HG03439 (cell line): ENCODE measurements around the gene KLHL29.
"Not testable (repeated sequence)": the region's sequence is repeated elsewhere in the genome, so short reads cannot be mapped to it uniquely, and the experiment has no call there.

Experiments used
- ATAC-seq: cut with Tn5 transposase; IDR thresholded peaks from one replicate; pipeline ENCODE4 v1.9.1; 2021; ENCODE audit warnings: mild to moderate bottlenecking, moderate library complexity; ENCODE audit not compliant: unreplicated experiment

The KLHL29 gene

DNA sequence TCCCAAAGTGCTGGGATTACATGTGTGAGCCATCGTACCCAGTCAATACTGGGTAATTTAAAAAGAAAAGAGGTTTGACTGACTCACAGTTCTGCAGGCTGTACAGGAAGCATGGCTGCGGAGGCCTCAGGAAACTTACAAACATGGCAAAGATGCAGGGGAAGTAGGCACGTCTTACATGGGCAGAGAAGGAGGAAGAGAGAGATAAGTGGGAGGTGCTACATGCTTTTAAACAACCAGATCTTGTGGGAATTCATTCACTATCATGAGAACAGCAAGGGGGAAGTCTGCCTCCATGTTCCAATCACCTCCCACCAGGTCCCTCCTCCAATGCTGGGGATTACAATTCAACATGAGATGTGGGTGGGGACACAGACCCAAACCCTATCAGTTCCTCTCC is 349.4 kb downstream of the KLHL29 start:
- no peak for ATAC-seq

DNA sequence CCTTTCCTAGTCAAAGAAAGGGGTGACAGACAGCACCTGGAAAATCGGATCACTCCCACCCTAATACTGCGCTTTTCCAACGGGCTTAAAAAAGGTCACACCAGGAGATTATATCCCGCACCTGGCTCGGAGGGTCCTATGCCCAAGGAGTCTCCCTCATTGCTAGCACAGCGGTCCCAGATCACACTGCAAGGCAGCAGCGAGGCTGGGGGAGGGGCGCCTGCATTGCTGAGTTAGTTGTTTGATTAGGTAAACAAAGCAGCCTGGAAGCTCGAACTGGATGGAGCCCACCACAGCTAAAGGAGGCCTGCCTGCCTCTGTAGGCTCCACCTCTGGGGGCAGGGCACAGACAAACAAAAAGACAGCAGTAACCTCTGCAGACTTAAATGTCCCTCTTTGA is 351.8 kb downstream of the KLHL29 start:
- not testable (repeated sequence) for ATAC-seq

DNA sequence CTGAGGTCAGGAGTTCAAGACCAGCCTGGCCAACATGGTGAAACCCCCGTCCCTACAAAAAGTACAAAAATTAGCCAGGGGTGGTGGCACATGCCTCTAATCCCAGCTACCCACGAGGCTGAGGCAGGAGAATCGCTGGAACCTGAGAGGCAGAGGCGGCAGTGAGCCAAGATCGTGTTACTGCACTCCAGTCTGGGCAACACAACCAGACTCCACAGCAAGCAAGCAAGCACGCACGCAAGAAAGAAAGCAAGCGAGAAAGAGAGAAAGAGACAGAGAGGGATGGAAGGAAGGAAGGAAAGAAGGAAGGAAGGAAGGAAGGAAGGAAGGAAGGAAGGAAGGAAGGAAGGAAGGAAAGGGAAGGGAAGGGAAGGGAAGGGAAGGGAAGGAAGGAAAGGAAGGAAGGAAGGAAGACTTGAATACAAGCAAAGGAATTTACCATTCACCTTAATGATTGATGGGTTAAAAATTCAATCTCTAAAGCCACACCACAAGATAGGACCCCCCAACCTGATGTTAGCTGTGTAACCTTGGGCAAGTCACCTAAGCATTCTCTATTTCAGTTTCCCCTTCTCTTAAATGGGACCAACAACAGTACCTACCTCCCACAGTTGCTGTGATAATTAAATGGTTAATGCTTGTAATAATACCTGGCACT is 360.2 kb downstream of the KLHL29 start:
- no peak for ATAC-seq

DNA sequence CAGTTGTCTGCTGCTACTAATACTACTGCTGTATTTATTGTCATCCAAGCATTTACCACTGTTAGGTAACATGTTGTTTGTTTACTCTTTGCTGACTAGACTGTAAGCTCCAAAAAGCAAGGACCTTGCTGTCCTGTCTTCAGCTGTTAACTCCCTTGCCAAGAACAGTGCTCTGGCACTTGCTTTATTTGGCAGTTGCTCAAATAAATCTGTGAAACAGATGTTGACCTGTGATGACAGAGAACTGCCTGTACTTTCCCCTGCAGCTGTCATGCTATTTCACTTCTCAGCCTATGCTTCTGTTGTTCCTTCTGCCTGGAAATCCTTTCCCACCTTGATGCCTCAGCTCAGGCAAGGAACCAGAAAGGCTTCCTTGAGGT is 360.7 kb downstream of the KLHL29 start:
- ATAC-seq, result no peak

DNA sequence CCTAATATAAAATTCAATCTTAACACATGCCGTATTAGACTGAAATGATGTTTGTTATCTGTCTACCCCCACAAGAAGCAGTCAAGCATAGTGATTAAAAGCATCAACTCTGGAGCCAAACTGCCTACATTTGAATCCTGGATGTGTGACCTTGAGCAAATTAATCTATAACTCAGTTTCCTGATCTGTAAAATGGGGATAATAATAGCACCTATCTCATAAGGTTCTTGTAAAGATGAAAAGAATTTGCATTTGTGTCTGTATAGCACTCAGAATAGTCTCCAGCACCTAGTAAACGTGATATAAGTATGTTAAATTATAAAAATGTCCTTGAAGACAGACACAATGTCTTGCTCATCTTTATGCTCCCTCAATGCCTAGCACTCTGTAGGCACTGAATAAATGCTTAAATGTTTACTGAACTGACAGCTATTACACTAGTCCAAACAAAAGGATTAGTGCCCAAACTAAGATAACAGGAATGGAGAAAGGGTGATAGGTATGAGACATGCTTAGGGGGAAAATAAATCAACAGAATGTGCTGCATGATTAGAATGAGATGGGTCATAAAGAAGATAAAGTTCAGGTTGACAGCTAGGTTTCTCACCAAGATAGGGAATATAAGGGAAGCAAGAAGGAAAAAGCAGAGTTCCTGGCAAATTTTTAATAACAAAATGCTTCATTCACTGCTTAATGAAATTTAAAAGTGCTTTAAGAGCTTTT is 361.3 kb downstream of the KLHL29 start:
- no peak for ATAC-seq

DNA sequence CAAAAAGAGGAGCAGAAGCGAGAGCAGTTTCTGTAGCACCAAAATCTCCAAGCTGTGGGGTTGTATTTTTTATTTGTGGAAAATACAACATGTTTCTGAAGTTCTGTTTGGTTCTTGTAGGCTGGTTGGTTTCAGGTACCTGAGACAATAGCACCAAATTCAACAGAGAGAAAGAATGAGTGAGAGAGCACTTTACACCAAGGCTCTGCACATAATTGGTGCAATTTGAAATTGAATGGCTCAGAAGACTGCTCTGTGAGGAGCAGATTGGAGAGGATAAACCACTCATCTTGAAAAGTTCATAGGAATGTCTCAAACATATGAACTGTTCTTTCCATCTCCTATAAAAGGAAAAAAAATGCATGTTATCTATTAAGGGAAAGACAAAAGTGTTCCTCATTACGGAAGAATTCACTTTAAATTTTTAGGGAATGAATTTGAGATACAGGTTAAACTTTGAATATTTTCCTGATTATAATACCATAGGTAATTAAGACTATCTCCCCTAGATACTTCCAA is 366.8 kb downstream of the KLHL29 start:
- ATAC-seq, result no peak

DNA sequence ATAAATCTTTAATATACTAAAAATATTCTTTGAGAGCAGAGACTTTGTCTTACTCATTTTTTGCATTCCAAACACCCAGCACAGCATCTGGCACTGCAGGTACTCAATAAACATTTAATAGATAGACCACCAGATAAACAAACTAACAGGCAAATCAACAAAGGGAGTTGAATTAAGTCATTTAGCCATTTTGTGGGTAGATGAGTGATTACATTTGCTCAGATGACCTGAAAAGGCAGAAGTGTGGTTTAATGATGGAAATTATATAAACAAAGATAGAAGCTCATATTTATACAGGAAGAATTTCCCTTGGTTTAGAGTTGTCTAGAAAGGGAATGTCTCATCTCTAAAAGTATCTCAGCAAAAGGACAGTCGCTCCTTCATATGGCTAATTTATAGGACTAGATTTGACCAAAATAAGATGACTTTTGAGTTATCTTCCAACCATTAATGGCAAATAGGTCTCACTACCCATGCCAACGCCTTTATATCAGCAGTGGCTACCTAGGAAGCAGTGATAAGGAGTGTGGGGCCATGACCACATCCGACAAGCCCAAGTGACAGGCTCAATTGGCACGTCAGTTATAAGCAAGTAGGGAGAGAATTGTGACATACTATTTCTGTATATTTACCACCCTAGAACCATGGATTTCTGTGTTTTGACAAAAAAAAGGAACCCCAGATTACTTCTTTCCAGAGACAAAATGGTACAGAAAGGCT is 368.5 kb downstream of the KLHL29 start:
- no peak for ATAC-seq

DNA sequence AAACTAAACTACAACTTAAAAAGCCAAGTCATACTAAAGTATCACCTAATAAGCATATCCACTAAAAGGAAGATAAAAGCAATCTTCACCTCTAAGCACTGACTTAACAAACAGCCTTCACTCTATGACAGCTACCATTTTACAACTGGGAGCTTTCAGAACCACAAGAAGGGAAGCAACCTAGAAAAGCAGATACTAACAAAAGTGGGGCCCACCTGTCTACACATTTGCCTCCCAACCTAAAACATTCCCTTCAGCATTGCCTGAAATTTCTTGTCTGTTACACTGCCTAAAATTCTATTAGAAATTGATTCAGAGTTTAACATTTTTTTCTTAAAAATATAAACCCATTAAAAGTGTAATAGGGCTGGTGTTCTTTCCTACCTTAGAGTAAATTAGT is 370.0 kb downstream of the KLHL29 start:
- ATAC-seq, result no peak

DNA sequence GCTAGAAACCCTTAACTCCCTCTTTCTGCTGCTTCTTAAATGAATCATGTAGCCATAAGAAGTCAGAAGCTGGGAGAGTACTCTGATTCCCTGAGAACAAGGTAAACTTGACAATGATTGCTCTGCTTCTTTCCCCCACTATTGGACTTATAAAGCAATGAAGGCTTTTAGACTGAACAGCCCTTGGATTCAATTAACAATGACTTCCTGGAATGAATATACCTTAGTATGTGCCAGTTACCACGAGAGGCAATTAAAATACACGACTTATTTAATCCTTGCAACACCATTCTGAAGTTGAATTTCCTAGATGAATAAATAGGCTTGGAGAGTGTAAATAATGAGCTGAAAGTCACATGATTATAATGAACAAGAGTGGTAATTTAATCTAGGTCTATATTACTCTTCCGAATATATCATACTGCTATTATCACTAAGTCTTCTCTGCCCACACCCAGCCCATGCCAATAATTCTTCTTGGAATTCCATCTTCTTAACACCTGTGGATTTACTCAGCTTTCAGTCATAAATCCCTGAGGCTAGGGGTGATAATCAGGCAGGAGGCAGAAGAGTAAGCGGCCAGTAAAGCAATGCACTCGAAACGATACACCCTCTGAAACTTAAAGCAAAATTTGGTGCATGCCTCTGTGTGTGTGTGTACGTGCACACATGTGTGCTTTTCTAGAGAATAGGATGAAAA is 371.8 kb downstream of the KLHL29 start:
- no peak for ATAC-seq

DNA sequence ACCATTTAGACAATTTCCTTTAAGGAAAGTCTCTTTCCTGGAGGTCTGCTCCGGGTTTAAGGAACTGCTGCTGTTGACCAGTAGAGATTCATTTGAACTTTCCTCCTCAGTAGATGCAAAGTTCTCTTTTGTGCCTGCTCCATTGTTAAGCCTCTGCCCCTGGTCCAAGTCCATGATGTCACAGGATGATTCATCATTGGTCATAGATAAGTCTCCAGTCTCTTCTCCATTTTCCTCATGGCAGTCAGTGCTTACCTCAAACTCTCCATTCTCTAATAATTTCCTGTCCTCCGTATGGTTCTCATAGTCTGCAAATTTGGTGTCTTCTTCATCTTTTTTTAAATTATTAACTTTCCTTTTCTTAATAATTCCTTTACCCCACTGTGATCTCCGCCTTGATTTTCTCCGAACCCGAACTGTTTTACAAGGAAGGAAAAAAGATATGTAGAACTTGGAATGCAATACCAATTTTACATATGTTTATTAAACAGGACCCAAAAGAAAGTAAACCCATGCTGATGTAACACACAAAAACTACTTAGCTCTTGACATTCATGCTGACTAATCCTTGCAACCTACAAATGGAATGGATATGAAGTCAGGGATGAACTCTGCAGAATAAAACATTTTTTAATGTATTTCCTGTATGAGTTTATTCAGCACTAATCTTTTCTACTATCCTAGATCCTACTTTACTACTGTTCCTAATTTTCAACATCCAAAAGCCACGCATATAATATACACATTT is 372.9 kb downstream of the KLHL29 start:
- ATAC-seq, result no peak
